Measurements from ENCODE around the gene CXCL1. TPM values are rescaled to one million over a fixed set of nuclear protein-coding genes. Genes with fewer than 3 reads are reported as not detected.

CXCL1 gene
- total and polyA plus RNA-seq, 2 donors (not counting 3 experiments of a cell fraction or from before 2014, with no cell fraction given): 20.0 to 26.7 TPM

Other genes with a start within 250 kb of the CXCL1 start
- not detected in 2 replicates for gene RASSF6, start 249.0 kb upstream of the CXCL1 start, total RNA-seq
- not detected in 2 replicates for gene RASSF6, start 249.0 kb upstream of the CXCL1 start, polyA plus RNA-seq
- 5.2 and 12.6 TPM in 2 replicates for gene CXCL8, start 128.8 kb upstream of the CXCL1 start, total RNA-seq
- 3.4 and 6.4 TPM in 2 replicates for gene CXCL8, start 128.8 kb upstream of the CXCL1 start, polyA plus RNA-seq
- 0.25 and 1.2 TPM in 2 replicates for gene CXCL6, start 32.7 kb upstream of the CXCL1 start, total RNA-seq
- gene CXCL6, start 32.7 kb upstream of the CXCL1 start, polyA plus RNA-seq: 0.78 and 0.81 TPM in 2 replicates
- not detected in 2 replicates for gene PF4V1, start 16.1 kb upstream of the CXCL1 start, total RNA-seq
- gene PF4V1, start 16.1 kb upstream of the CXCL1 start, polyA plus RNA-seq: not detected in 2 replicates
- gene PF4, start 112.6 kb downstream of the CXCL1 start, total RNA-seq: not detected in 2 replicates
- gene PF4, start 112.6 kb downstream of the CXCL1 start, polyA plus RNA-seq: not detected in 2 replicates
- gene PPBP, start 118.8 kb downstream of the CXCL1 start, total RNA-seq: not detected in 2 replicates
- not detected in 2 replicates for gene PPBP, start 118.8 kb downstream of the CXCL1 start, polyA plus RNA-seq
- gene CXCL5, start 129.3 kb downstream of the CXCL1 start, total RNA-seq: 0.21 and 0.33 TPM in 2 replicates
- gene CXCL5, start 129.3 kb downstream of the CXCL1 start, polyA plus RNA-seq: 0.25 and 0.40 TPM in 2 replicates
- 1.3 and 1.4 TPM in 2 replicates for gene CXCL3, start 169.3 kb downstream of the CXCL1 start, total RNA-seq
- gene CXCL3, start 169.3 kb downstream of the CXCL1 start, polyA plus RNA-seq: 1.1 TPM in 2 replicates
- gene CXCL2, start 229.8 kb downstream of the CXCL1 start, total RNA-seq: 6.2 and 8.6 TPM in 2 replicates
- gene CXCL2, start 229.8 kb downstream of the CXCL1 start, polyA plus RNA-seq: 15.1 and 15.9 TPM in 2 replicates